ENCODE data around the gene GRID1. TPM values are rescaled to one million over a fixed set of nuclear protein-coding genes. Genes with fewer than 3 reads are reported as not detected.

The GRID1 gene
- total and polyA plus RNA-seq, 10 donors, result 0.06 to 0.42 (median 0.15) TPM; not detected in 4

DNA sequence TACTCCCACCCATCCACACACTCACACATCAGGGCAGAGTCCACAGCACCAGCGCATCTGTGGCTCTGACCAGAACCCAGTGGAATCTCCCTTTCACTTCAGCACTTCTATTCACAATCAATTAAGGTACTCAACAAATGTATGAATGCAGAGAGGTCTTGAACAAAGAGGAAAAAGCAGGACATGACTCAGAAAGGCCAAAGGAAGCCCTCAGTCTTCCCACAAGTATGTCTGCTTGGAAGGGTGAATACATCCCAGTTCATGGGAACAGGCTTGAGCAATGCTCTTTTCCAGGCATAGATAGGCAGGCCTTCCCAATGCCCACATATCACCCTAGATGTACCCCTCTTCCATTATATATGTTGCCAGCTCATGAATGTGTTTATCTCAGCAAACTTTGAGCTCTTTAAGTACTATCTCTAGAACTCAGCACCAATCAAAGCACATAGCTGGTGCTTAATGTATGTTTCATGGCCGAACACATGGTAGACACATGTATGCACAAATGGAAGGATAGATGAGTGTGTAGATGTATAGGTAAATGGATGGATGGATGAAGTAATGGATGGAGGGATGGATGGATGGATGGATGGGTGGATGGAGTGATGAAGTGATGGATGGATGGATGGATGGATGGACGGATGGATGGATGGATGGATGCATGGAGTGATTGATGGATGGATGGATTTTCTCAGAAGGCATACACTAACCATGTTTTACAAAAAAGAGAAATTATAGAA is 507.6 kb downstream of the GRID1 start:
- Histone ChIP-seq H3K4me1 (no peaks in the 10 kb centered on the region), H3K27ac (no peak overlapping the region), H3K9me3 (peaks cover 0 to 3% (median 0%) of the 10 kb centered on the region in 8 donors), H3K4me3 (no peak overlapping the region), H3K27me3 (replicated peaks in 1 of 7) (peaks cover 0 to 21% (median 0%) of the 10 kb centered on the region in 7 donors), H3K36me3 (no peaks in the 10 kb centered on the region)
- intact Hi-C loops (cut with DNase I; ENCODE audit: low total_unique reads), result no loop called here
- DNase-seq, result no peak
- 86 to 92% (median 90%) methylated on average over 3 of the region's 3 CpGs for WGBS, 5 donors
- TF ChIP-seq, protein P1, sequence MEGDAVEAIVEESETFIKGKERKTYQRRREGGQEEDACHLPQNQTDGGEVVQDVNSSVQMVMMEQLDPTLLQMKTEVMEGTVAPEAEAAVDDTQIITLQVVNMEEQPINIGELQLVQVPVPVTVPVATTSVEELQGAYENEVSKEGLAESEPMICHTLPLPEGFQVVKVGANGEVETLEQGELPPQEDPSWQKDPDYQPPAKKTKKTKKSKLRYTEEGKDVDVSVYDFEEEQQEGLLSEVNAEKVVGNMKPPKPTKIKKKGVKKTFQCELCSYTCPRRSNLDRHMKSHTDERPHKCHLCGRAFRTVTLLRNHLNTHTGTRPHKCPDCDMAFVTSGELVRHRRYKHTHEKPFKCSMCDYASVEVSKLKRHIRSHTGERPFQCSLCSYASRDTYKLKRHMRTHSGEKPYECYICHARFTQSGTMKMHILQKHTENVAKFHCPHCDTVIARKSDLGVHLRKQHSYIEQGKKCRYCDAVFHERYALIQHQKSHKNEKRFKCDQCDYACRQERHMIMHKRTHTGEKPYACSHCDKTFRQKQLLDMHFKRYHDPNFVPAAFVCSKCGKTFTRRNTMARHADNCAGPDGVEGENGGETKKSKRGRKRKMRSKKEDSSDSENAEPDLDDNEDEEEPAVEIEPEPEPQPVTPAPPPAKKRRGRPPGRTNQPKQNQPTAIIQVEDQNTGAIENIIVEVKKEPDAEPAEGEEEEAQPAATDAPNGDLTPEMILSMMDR (IDR thresholded peaks at IDR 0.05 in 8 of 11, conservative IDR thresholded peaks at IDR 0.05 in 3 of 11), result no peak
- TF ChIP-seq POLR2AphosphoS5 (IDR thresholded peaks at IDR 0.05) (no peak), POLR2A (IDR thresholded peaks at IDR 0.05) (no peak)

DNA sequence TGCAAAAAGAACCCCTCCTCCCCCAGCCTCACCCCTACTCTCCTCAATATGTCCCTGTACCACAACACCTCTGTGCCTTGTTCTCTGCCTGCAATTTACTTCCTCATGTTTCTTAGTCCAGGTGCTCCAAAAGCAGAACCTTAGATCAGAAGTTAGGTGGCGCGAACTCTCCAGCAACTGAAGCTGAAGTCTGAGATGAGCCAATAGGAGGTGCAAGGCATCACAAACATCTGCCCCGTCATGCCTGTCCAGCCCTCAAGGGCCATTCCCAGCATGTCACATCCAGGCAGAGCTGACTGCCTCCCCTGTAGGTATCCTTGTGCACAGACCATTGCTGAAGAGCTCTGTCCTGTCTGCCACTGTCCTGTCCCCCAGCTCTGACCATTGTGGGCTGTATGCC is 508.8 kb downstream of the GRID1 start:
- DNase-seq, result no peak
- Histone ChIP-seq H3K9me3 (peaks cover 0 to 4% (median 0%) of the 10 kb centered on the region in 8 donors), H3K27me3 (replicated peaks in 1 of 7) (peaks cover 0 to 11% (median 0%) of the 10 kb centered on the region in 7 donors), H3K4me1 (no peaks in the 10 kb centered on the region), H3K36me3 (no peaks in the 10 kb centered on the region), H3K27ac (no peak overlapping the region), H3K4me3 (no peak overlapping the region)
- TF ChIP-seq, protein P1 (IDR thresholded peaks at IDR 0.05 in 8 of 11, conservative IDR thresholded peaks at IDR 0.05 in 3 of 11), result no peak
- no peak for TF ChIP-seq POLR2AphosphoS5 (IDR thresholded peaks at IDR 0.05)
- no peak for TF ChIP-seq POLR2A (IDR thresholded peaks at IDR 0.05)
- intact Hi-C loops (cut with DNase I; ENCODE audit: low total_unique reads), result no loop called here
- WGBS, 5 donors, result 89 to 100% (median 97%) methylated on average over 2 to 3 of the region's 3 CpGs

DNA sequence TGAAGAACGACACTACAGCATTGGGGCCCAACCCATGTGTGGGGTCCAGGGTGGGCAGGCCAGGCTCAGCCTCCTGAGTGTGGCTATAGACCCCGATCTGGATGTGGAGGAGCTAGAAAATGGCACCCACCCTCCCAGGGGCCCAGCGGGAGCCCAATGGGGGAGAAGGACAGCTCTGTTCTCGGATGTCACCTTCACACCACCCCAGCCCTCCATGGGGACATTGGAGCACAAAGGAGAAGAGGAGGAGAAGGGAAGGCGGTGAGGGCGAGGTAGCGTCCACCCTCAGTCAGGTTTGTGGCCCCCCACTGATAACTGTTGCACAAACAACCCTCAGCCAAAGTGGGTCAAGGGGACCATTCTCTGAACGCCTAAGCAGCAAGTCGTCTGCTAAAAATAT is 509.3 kb downstream of the GRID1 start:
- H3K36me3 ChIP-seq, result no peaks in the 10 kb centered on the region
- WGBS, 5 donors, result 85 to 94% (median 93%) methylated on average over 9 of the region's 9 CpGs
- intact Hi-C loops (cut with DNase I; ENCODE audit: low total_unique reads), result no loop called here

DNA sequence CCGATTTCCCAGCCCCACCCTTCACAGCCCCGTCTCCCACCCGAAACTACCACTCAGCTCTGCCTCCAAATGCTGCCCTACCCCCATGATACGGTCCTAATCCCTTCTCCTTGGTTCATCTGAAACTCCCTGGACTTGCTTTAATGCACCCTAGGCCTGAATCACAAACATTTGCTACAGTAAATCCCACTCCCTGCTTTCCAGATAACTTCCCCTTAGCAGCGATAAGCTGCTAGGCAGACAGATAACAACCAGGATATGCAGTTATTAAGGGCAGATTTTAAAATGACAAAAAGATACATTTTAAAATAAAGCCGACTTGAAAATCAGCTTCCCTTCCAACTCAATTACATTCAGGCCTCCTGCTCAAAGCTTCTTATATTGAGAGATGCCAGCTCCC is 514.7 kb downstream of the GRID1 start:
- no peak for DNase-seq
- WGBS, 5 donors, result 82 to 91% (median 88%) methylated on average over 6 of the region's 6 CpGs
- Histone ChIP-seq H3K27ac (no peak overlapping the region), H3K9me3 (peaks cover 0 to 17% (median 7%) of the 10 kb centered on the region in 8 donors), H3K4me3 (no peak overlapping the region), H3K4me1 (peaks cover 0 to 21% (median 11%) of the 10 kb centered on the region in 6 donors), H3K27me3 (replicated peaks in 1 of 7) (no peaks in the 10 kb centered on the region), H3K36me3 (no peaks in the 10 kb centered on the region)
- TF ChIP-seq, protein P1 (IDR thresholded peaks at IDR 0.05 in 8 of 11, conservative IDR thresholded peaks at IDR 0.05 in 3 of 11), result no peak
- TF ChIP-seq POLR2AphosphoS5 (IDR thresholded peaks at IDR 0.05) (no peak), POLR2A (IDR thresholded peaks at IDR 0.05) (no peak)
- intact Hi-C loops (cut with DNase I; ENCODE audit: low total_unique reads), result no loop called here

More for the DNA sequence above, 509.3 kb downstream of the GRID1 start:
- no peak overlapping the region for H3K4me3 ChIP-seq
- peaks cover 0 to 7% (median 0%) of the 10 kb centered on the region in 7 donors for H3K27me3 ChIP-seq (replicated peaks in 1 of 7)
- no peaks in the 10 kb centered on the region for H3K4me1 ChIP-seq
- TF ChIP-seq POLR2AphosphoS5 (IDR thresholded peaks at IDR 0.05) (no peak), POLR2A (IDR thresholded peaks at IDR 0.05) (no peak)
- TF ChIP-seq, protein P1 (IDR thresholded peaks at IDR 0.05 in 8 of 11, conservative IDR thresholded peaks at IDR 0.05 in 3 of 11), result no peak
- no peak for DNase-seq
- H3K27ac ChIP-seq, result no peak overlapping the region
- H3K9me3 ChIP-seq, result peaks cover 0 to 4% (median 0%) of the 10 kb centered on the region in 8 donors
